Medulla oblongata (tissue), 1 donor: Measurements from ENCODE around the gene CASZ1.
A peak's percentile ranks its signal among the peaks of the same experiment; 100 is the strongest.

Experiments used
- DNase-seq: peaks from one replicate; pipeline ENCODE4 v3.0.0-alpha.2; 2015; ENCODE audit errors: extremely low spot score

The CASZ1 gene

GRCh38 chr1:10745886-10746455, 50.5 kb downstream of the CASZ1 start:
- no peak for DNase-seq

- no peak for DNase-seq
Observed at GRCh38 chr1:10745383-10745782, 51.1 kb downstream of the CASZ1 start.

GRCh38 chr1:10744654-10745238, 51.7 kb downstream of the CASZ1 start:
- DNase-seq: no peak

- no peak for DNase-seq
Observed at GRCh38 chr1:10744029-10744428, 52.4 kb downstream of the CASZ1 start.

GRCh38 chr1:10741696-10742095, 54.8 kb downstream of the CASZ1 start:
- no peak for DNase-seq

DNA sequence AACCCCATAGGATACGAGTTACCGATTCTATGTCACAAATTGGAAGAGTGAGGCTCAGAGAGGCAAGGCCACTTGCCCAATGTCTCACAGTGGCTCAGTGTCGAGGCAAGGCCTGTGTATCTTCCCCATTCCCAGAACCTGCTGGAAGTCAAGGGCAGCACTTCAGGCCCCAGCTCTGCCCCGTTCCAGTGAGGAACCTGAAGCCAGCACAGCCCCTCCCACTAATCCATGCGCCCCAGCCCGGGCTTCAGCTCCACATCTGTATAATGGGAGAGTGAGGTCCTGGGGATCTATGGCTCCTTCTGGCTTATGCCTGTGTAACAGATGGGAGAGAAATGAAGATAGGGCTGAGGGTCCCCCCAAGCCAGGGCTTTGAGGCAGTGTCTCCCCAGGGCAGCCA, 56.3 kb downstream of the CASZ1 start:
- DNase-seq: no peak

- DNase-seq: no peak
Observed at GRCh38 chr1:10739589-10739988, 56.9 kb downstream of the CASZ1 start.

DNA sequence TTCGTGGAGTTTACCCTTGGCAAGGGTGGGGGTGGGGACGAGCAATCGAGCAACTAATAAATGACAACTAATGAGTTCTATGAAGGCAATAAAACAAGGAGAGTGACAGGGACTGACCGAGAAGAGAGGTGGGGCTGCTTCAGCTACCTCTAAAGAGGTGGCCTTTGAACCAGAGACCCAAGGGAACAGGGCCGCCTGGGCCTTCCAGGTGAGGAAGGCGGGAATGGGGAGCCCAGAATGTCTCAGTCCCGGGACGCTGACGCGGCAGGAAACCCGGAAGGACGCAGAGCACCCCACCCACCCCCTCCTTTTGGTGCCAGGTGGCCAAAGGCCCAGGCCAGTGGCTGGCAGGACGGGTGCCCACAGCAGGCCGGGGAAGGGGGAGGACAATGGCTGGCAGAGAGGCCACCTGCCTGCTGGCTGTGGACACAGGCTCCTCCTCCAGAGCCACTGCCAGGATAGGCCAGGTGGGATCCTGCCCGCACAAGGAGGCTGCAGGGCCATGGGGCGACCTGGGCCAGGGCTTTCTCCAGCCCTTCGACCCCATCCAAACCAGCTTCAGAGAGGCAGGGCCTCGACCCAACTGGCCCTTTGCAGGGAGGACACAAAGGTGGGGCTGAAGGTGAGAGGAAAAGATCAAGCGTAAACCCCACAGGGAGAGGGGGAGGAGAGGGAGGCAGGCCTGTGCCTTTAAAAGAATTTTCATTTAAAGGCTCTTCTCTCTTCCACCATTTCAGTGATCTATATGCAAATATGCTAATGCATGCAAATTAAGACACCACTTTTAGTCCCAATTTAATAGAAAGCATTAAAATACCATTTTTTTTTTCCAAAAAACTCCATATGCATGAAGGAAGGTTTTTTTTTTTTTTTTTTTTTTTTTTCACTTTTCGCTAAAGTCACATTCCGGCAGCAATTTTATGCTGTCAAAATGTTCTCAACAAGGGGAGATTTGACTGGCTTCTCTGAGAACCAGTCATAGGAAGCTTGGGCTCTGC, 58.1 kb downstream of the CASZ1 start:
- DNase-seq: no peak

- no peak for DNase-seq
Observed at GRCh38 chr1:10737651-10738050, 58.8 kb downstream of the CASZ1 start.

- no peak for DNase-seq
Observed at GRCh38 chr1:10736634-10737586, 59.5 kb downstream of the CASZ1 start.

- peak; percentile 47 for DNase-seq
Observed at GRCh38 chr1:10735563-10736305, 60.7 kb downstream of the CASZ1 start.

GRCh38 chr1:10734962-10735544, 61.4 kb downstream of the CASZ1 start:
- no peak for DNase-seq

DNA sequence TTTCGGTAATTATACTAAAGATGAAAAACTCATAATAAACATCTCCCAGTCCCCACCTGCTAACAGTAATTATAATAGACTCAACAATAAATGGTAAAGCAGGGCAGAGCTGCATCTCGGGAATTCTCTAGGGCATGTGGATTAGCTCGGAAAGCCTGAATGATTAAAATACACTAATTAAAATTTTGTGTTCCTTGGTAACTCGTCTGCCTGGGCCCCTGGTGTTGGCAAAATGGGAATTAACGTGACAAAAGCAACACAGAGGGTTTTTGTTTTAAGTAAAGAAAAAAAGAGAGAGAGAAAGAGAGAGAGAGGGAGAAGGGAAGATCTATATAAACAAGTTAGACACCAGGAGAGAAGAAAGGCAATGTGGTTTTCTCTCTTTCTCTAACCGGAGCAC, 62.1 kb downstream of the CASZ1 start:
- DNase-seq: no peak

DNA sequence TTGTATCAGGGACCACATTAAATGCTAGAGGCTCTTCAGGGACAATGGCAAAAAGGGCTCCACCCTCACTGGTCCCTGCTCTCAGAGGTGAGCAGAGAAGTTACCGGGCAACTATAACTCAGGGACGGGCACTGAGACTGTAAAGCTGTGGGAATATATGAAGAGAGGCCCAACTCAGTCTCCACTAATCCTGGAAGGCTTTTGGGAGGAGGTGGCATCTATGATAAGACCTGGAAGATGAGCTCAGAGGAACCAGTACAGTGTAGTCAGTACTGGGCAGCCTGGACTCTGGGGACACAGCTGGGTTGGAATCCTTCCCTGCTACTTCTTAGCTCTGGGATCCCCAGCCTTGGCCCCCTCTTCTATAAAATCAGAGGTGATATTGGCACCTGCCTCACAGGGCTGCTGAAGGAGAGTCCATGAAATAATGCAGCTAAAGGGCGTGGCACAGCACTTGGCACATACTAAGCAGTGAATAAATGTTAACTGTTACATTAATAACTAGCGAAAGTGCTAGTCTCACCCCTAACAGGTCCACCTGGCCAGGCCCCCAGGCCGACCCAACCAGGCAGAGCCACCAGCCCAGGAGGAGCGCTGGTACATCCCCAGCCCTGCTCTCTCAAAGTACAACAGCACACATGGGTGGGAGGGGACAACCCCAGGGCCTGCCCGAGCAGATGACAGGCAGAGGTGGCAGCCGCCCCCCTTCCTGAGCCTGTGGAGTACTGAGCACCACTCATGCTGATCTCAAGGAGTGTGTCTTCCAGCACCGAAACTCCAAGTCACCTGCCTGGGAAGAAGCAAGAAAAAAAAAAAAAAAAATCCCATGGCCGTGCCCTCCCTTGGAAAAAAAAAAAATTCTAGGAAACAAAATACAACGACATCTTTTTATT, 62.7 kb downstream of the CASZ1 start:
- DNase-seq: no peak

GRCh38 chr1:10730985-10731384, 65.5 kb downstream of the CASZ1 start:
- no peak for DNase-seq

GRCh38 chr1:10728595-10729410, 67.6 kb downstream of the CASZ1 start:
- peak; percentile 23 for DNase-seq

DNA sequence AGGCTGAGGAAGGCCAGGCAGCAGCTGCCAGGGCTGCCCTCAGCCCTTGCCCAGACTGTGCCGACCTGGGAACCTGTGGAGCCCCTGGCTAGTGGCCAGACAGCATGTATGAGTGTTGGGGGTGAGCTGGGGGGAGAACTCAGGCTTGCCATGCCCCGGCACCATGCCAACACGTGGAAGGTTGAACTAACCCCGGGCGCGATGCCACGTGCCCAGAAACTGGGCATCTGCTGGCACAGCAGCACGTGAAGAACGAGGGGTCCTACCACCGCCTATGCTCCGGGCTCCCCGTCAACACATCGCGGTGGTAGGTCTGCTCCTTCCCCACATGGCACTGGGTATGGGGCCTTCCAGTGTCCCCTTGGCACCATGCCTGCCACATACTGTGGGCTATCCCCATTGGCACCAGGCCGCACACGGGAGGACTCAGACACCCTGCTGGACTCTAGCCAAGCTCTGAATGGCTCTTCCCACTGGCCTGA, 68.7 kb downstream of the CASZ1 start:
- DNase-seq: no peak

GRCh38 chr1:10726355-10726754, 70.1 kb downstream of the CASZ1 start:
- DNase-seq: peak; percentile 35
